Measurements from ENCODE around the gene SERBP1. TPM values are rescaled to one million over a fixed set of nuclear protein-coding genes. Genes with fewer than 3 reads are reported as not detected.

Gene SERBP1
- total RNA-seq, 4 donors from 2014 or later = 173 to 241 (median 223) TPM

DNA sequence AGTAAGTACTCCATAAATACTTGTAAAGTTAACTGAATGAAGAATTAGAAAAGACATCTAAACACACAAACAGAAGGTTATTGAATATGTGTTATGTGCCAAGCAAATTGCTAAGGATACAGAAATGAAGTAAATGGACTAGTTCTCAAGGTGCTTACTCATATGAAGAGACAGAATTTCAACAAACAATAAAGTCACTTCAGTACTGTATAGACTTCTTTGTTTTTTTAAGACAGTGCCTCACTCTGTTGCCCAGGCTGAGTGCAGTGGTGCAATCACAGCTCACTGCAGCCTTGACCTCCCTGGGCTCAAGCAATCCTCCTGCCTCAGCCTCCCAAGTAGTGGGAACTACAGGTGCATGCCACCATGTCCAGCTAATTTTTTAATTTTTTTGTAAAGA is 57.3 kb downstream of the SERBP1 start:
- no peaks in the 10 kb centered on the region for H3K36me3 ChIP-seq
- DNase-seq (ENCODE audit: low spot score in 2 of 2) = no peak
- H3K27me3 ChIP-seq = no peaks in the 10 kb centered on the region
- no peak overlapping the region for H3K4me3 ChIP-seq
- H3K9me3 ChIP-seq = no peaks in the 10 kb centered on the region
- no peak overlapping the region for H3K27ac ChIP-seq
- H3K4me1 ChIP-seq = no peaks in the 10 kb centered on the region
- TF ChIP-seq EP300 (IDR thresholded peaks at IDR 0.05) (no peak), POLR2A (IDR thresholded peaks at IDR 0.05) (no peak)
- TF ChIP-seq, protein P1, sequence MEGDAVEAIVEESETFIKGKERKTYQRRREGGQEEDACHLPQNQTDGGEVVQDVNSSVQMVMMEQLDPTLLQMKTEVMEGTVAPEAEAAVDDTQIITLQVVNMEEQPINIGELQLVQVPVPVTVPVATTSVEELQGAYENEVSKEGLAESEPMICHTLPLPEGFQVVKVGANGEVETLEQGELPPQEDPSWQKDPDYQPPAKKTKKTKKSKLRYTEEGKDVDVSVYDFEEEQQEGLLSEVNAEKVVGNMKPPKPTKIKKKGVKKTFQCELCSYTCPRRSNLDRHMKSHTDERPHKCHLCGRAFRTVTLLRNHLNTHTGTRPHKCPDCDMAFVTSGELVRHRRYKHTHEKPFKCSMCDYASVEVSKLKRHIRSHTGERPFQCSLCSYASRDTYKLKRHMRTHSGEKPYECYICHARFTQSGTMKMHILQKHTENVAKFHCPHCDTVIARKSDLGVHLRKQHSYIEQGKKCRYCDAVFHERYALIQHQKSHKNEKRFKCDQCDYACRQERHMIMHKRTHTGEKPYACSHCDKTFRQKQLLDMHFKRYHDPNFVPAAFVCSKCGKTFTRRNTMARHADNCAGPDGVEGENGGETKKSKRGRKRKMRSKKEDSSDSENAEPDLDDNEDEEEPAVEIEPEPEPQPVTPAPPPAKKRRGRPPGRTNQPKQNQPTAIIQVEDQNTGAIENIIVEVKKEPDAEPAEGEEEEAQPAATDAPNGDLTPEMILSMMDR (IDR thresholded peaks at IDR 0.05) = no peak

DNA sequence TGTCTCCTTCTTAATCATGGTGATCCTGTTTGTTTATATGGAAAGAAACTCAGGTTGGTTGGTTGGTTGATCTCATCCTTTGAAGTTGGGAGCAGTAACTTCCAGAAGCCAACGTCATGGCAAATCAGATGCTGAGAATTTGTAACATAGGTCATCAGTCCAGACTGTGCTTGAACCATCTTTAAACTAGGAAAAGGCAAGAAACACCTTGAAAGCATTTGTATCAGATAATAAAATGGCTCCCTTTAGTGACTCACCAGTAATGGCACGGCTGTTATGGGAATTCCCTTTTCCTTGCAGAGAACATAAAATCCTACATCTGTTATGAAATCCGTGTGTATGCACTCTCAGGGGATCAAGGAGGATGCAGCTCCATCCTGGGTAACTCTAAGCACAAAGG is 58.1 kb downstream of the SERBP1 start:
- H3K4me1 ChIP-seq = peaks cover 0 to 3% (median 0%) of the 10 kb centered on the region in 4 donors
- TF ChIP-seq, protein P1 (IDR thresholded peaks at IDR 0.05) = no peak
- no peak for TF ChIP-seq POLR2A (IDR thresholded peaks at IDR 0.05)
- TF ChIP-seq EP300 (IDR thresholded peaks at IDR 0.05) = no peak

DNA sequence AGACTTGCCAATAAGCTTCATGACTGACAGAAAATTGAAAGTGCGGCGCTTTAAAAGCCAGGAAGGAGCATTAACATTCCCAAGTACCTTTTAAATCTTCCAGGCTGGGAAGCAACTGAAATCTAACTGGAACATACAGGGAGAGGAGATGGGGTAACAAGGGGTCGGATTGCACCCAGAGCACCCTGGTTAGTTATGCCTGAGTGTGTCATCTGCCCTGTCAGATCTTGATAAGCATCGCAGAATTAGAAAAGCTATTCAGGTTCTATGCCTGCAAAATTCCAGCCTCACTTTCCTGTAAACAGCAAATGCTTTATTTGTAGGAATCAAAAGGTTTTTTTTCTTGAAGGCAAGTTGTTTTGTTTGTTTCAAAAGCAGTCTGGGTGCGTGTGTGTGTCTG is 58.5 kb downstream of the SERBP1 start:
- Histone ChIP-seq H3K9me3 (no peaks in the 10 kb centered on the region), H3K4me1 (peaks cover 0 to 3% (median 0%) of the 10 kb centered on the region in 4 donors), H3K27me3 (no peaks in the 10 kb centered on the region), H3K36me3 (no peaks in the 10 kb centered on the region), H3K4me3 (no peak overlapping the region), H3K27ac (peak overlapping the region in 1 of 4 donors; percentile 53)
- no peak for DNase-seq (ENCODE audit: low spot score in 2 of 2)
- no peak for TF ChIP-seq POLR2A (IDR thresholded peaks at IDR 0.05)
- TF ChIP-seq, protein P1 (IDR thresholded peaks at IDR 0.05) = no peak
- TF ChIP-seq EP300 (IDR thresholded peaks at IDR 0.05) = no peak
- WGBS, 2 donors = 54 to 65% methylated on average over 5 of the region's 5 CpGs

More for the DNA sequence above, 58.1 kb downstream of the SERBP1 start:
- no peaks in the 10 kb centered on the region for H3K27me3 ChIP-seq
- WGBS, 2 donors = 50 to 54% methylated on average over 3 of the region's 3 CpGs
- H3K27ac ChIP-seq = no peak overlapping the region
- no peaks in the 10 kb centered on the region for H3K36me3 ChIP-seq
- no peak overlapping the region for H3K4me3 ChIP-seq
- DNase-seq (ENCODE audit: low spot score in 2 of 2) = no peak
- H3K9me3 ChIP-seq = no peaks in the 10 kb centered on the region

DNA sequence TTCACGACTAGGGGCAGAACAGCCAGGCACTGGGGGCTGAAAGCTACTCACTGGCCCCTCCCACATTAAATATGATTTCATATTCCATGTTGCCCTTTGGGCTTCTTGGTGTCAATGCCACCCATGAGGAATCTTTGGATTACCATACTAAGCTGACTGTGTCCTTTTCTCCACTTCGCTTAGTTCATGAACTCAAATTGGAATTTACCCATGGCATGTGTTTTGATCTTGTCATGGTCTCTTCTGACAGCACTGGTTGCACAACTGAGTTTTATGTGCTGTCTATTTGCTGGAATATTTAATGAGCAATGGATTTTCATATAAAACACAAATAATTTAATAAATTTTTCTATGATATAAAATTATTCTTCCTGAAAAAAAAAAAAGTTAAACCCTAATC is 59.2 kb downstream of the SERBP1 start:
- WGBS, 2 donors = 69 to 77% methylated on average over 2 of the region's 2 CpGs
- Histone ChIP-seq H3K4me1 (peaks cover 0 to 3% (median 0%) of the 10 kb centered on the region in 4 donors), H3K4me3 (no peak overlapping the region)

DNA sequence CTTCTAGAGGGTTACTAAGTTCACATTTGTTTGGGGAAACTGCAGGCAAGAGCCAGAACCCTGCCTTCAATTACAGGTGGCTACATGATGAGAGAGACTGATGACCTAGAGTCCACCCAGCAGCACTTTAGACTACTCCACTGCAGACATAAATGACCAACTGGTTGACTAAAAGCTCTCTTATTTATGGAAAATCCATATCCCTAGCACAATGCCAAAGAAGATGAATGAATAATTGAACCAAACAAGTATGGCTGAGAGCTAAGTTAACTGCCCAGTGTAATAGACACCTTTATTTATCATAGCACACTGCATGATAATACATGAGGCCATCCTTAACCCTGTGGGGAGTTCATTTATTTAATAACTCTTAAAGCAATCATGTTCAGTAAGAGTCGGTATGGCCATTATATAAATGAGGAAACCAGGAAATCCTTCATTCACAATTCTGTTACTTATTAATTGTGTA is 62.1 kb downstream of the SERBP1 start:
- Histone ChIP-seq H3K4me1 (peaks cover 0 to 3% (median 0%) of the 10 kb centered on the region in 4 donors), H3K4me3 (no peak overlapping the region), H3K9me3 (no peaks in the 10 kb centered on the region), H3K36me3 (no peaks in the 10 kb centered on the region), H3K27ac (no peak overlapping the region), H3K27me3 (no peaks in the 10 kb centered on the region)
- WGBS, 2 donors = 83 to 85% methylated on average over 1 of the region's 1 CpG
- TF ChIP-seq, protein P1 (IDR thresholded peaks at IDR 0.05) = no peak
- no peak for TF ChIP-seq EP300 (IDR thresholded peaks at IDR 0.05)
- no peak for TF ChIP-seq POLR2A (IDR thresholded peaks at IDR 0.05)
- no peak for DNase-seq (ENCODE audit: low spot score in 2 of 2)

More for the DNA sequence above, 59.2 kb downstream of the SERBP1 start:
- Histone ChIP-seq H3K27ac (peak overlapping the region in 1 of 4 donors; percentile 53), H3K9me3 (no peaks in the 10 kb centered on the region), H3K36me3 (no peaks in the 10 kb centered on the region), H3K27me3 (no peaks in the 10 kb centered on the region)
- DNase-seq (ENCODE audit: low spot score in 2 of 2) = no peak
- TF ChIP-seq EP300 (IDR thresholded peaks at IDR 0.05) = peak in 1 of 2 donors; percentile 9
- TF ChIP-seq POLR2A (IDR thresholded peaks at IDR 0.05) = no peak
- TF ChIP-seq, protein P1 (IDR thresholded peaks at IDR 0.05) = no peak
